Loucy (cell line): ENCODE measurements around the gene TRIM37.

Experiments used
- H2AFZ ChIP-seq: fragments of 200-600 bp; sonication (generic); 2 replicates; pipeline ENCODE4 v1.6.0; 2016; ENCODE audit warnings: antibody characterized with exemption, mild to moderate bottlenecking, low read length, moderate library complexity
- H3F3A ChIP-seq: fragments of 200-600 bp; 2 replicates; pipeline ENCODE4 v1.6.0; 2016; ENCODE audit warnings: antibody characterized with exemption, low read depth, mild to moderate bottlenecking
- H3K27me3 ChIP-seq: fragments of 200-600 bp; sonication (generic); 2 replicates; pipeline ENCODE4 v1.6.1; 2014; ENCODE audit warnings: low read length, mild to moderate bottlenecking; ENCODE audit not compliant: insufficient read depth, poor library complexity, severe bottlenecking
- H3K36me3 ChIP-seq: fragments of 200-600 bp; sonication (generic); 2 replicates; pipeline ENCODE4 v1.6.1; 2016; ENCODE audit warnings: low read length; ENCODE audit not compliant: insufficient read depth
- H3K4me1 ChIP-seq: fragments of 200-600 bp; sonication (generic); 2 replicates; pipeline ENCODE4 v1.5.1; 2014; ENCODE audit warnings: low read length, mild to moderate bottlenecking; ENCODE audit not compliant: insufficient read depth, poor library complexity, severe bottlenecking
- H3K4me2 ChIP-seq: fragments of 200-600 bp; sonication (generic); 2 replicates; pipeline ENCODE4 v1.6.0; 2014; ENCODE audit warnings: antibody characterized with exemption, low read length, low read depth, mild to moderate bottlenecking; ENCODE audit not compliant: poor library complexity, severe bottlenecking
- H3K4me3 ChIP-seq: fragments of 200-600 bp; sonication (generic); 2 replicates; pipeline ENCODE4 v1.5.1; 2014; ENCODE audit warnings: low read length, mild to moderate bottlenecking, mixed read lengths; ENCODE audit not compliant: poor library complexity, severe bottlenecking
- H3K79me2 ChIP-seq: fragments of 200-600 bp; sonication (generic); 2 replicates; pipeline ENCODE4 v1.6.1; 2014; ENCODE audit warnings: low read length; ENCODE audit not compliant: insufficient read depth
- H3K9ac ChIP-seq: fragments of 200-600 bp; sonication (generic); 2 replicates; pipeline ENCODE4 v1.6.0; 2014; ENCODE audit warnings: mild to moderate bottlenecking, low read depth, low read length, moderate library complexity; ENCODE audit not compliant: poor library complexity, severe bottlenecking
- H3K9me2 ChIP-seq: fragments of 200-600 bp; sonication (generic); replicated peaks from 2 replicates; pipeline ENCODE4 v1.6.1; 2016; ENCODE audit warnings: low read depth, low read length, mixed read lengths
- H3K9me3 ChIP-seq: fragments of 200-600 bp; sonication (generic); 2 replicates; pipeline ENCODE4 v1.6.1; 2014; ENCODE audit warnings: mild to moderate bottlenecking, antibody characterized with exemption, low read length, low read depth; ENCODE audit not compliant: insufficient read depth
- H4K20me1 ChIP-seq: fragments of 200-600 bp; sonication (generic); 2 replicates; pipeline ENCODE4 v1.6.0; 2014; ENCODE audit warnings: antibody characterized with exemption, low read length, mild to moderate bottlenecking; ENCODE audit not compliant: insufficient read depth, poor library complexity, severe bottlenecking
- EZH2phosphoT487 ChIP-seq: fragments of 200-600 bp; IDR thresholded peaks from 2 replicates; pipeline ENCODE4 v1.6.1; 2018; ENCODE audit warnings: antibody characterized with exemption, mild to moderate bottlenecking, moderate library complexity, borderline replicate concordance
- TF ChIP-seq, protein P1 (sequence below): fragments of 200-600 bp; sonication (generic); conservative IDR thresholded peaks from 2 replicates; pipeline ENCODE4 v1.5.1; 2014; ENCODE audit warnings: mild to moderate bottlenecking, antibody characterized with exemption, low read length

The TRIM37 gene

DNA sequence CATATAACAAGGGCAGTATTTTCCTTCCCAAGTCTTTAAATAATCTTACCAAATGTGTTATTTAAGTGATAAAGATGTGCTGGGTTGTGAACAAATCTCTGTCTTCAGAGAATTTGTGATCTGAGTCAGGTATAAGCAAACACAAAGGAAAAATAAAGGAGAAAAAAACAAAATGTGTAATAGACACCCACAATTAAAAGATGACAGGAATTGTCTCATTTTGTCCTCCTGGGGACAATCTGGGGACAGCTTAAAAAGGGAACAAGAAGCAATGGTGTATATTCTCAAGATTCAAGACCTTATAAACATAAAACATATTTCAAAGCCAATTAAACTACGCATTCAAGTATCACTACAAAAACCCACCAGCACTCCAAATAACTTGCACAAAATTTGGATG lies 107.2 kb downstream of the TRIM37 start:
- H2AFZ ChIP-seq, result no peak overlapping the region
- peaks cover 30% of the 10 kb centered on the region for H3K36me3 ChIP-seq
- H3K79me2 ChIP-seq, result no peaks in the 10 kb centered on the region
- H3K4me1 ChIP-seq, result peaks cover 27% of the 10 kb centered on the region
- TF ChIP-seq EZH2phosphoT487, result no peak
- TF ChIP-seq, protein P1, sequence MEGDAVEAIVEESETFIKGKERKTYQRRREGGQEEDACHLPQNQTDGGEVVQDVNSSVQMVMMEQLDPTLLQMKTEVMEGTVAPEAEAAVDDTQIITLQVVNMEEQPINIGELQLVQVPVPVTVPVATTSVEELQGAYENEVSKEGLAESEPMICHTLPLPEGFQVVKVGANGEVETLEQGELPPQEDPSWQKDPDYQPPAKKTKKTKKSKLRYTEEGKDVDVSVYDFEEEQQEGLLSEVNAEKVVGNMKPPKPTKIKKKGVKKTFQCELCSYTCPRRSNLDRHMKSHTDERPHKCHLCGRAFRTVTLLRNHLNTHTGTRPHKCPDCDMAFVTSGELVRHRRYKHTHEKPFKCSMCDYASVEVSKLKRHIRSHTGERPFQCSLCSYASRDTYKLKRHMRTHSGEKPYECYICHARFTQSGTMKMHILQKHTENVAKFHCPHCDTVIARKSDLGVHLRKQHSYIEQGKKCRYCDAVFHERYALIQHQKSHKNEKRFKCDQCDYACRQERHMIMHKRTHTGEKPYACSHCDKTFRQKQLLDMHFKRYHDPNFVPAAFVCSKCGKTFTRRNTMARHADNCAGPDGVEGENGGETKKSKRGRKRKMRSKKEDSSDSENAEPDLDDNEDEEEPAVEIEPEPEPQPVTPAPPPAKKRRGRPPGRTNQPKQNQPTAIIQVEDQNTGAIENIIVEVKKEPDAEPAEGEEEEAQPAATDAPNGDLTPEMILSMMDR, result no peak
- no peaks in the 10 kb centered on the region for H3K9me2 ChIP-seq
- no peaks in the 10 kb centered on the region for H3K27me3 ChIP-seq
- H3F3A ChIP-seq, result peaks cover 3% of the 10 kb centered on the region; the same call in 1 of the 2 replicates
- no peak overlapping the region for H3K9ac ChIP-seq
- no peaks in the 10 kb centered on the region for H3K9me3 ChIP-seq
- H3K4me3 ChIP-seq, result no peak overlapping the region
- H3K4me2 ChIP-seq, result no peak overlapping the region
- H4K20me1 ChIP-seq, result no peaks in the 10 kb centered on the region

DNA sequence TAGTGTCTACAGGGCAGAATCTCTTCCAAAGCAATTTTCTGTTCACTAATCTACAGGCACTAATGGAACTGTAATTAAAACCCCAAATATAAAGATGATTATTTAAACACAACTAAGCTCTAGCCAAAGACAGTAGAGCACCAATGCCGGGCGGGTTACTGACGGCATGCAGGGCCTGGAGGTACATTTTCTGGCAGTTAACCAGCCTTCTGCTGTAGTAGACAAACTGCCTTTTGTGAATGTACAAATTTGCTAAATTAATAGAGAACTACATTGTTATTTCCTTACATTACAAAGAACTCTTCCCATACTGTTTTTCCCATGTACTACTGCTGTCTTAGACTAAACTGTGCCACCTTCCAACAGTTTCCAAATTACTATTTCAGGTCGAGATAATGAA lies 107.8 kb downstream of the TRIM37 start:
- H2AFZ ChIP-seq, result no peak overlapping the region
- no peaks in the 10 kb centered on the region for H3K79me2 ChIP-seq
- H3K9me2 ChIP-seq, result no peaks in the 10 kb centered on the region
- H3K36me3 ChIP-seq, result peaks cover 30% of the 10 kb centered on the region
- H3K27me3 ChIP-seq, result no peaks in the 10 kb centered on the region
- no peaks in the 10 kb centered on the region for H3K9me3 ChIP-seq
- H4K20me1 ChIP-seq, result no peaks in the 10 kb centered on the region
- H3K4me1 ChIP-seq, result peaks cover 21% of the 10 kb centered on the region
- H3K9ac ChIP-seq, result no peak overlapping the region
- no peak overlapping the region for H3K4me2 ChIP-seq
- H3K4me3 ChIP-seq, result no peak overlapping the region
- H3F3A ChIP-seq, result peaks cover 3% of the 10 kb centered on the region; the same call in 1 of the 2 replicates
- TF ChIP-seq, protein P1, result no peak
- TF ChIP-seq EZH2phosphoT487, result no peak

DNA sequence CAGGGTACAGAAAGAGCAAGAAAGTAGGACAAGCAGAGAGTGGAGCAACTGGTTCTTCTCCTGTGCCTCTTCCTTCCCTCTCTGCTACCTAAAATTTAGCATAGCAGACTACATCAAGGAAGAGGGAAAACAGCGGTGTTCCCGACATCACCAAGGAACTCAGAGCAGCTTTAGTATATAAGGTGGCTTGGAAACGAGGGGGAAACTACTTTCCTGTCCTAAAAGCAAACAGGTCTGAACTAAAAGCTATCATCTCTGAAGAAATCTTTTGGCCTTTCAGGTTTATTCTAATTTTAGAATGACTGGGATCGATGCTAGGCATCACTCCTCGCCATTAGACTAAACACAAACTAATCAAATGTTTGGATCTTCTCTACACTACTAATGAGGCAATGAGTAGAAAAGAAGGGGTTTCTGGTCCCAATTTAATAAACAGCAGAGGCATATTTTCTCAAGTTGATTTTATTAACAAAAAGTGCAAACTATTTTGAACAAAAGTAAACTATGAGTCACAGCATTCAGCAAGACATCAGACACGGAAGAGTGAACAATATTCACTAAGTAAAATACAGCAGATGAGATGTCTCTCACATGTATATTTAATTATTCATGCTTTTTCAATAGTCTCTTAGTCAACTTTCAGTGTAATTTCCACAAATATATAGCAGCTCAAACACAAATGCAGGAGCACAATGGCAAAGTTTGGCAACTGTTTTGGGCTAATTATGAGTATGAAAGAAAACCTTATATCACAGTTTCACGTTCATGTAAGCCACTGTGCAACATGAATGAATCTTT lies 108.7 kb downstream of the TRIM37 start:
- Histone ChIP-seq H3F3A (peaks cover 3% of the 10 kb centered on the region; the same call in 1 of the 2 replicates), H3K4me2 (no peak overlapping the region), H3K9me3 (no peaks in the 10 kb centered on the region), H2AFZ (no peak overlapping the region), H3K9ac (no peak overlapping the region), H3K36me3 (peaks cover 30% of the 10 kb centered on the region), H3K9me2 (no peaks in the 10 kb centered on the region), H3K27me3 (no peaks in the 10 kb centered on the region), H3K4me1 (peaks cover 13% of the 10 kb centered on the region), H4K20me1 (no peaks in the 10 kb centered on the region), H3K4me3 (no peak overlapping the region), H3K79me2 (no peaks in the 10 kb centered on the region)
- TF ChIP-seq, protein P1, result no peak
- no peak for TF ChIP-seq EZH2phosphoT487
